Effector CD8-positive, alpha-beta T cell (primary cell): ENCODE data around the gene EBNA1BP2.
"Not testable (repeated sequence)": the region's sequence is repeated elsewhere in the genome, so short reads cannot be mapped to it uniquely, and the experiment has no call there.

Experiments
- DNase-seq: peaks from one replicate; lab custom pipeline; 2025; lab: John Stamatoyannopoulos, UW
- total RNA-seq, 4 experiments: gene quantifications; one replicate each; lab custom pipeline; 2026; lab: John Stamatoyannopoulos, UW

EBNA1BP2 gene
- 27.4 to 135 (median 34.4) reads per million in 4 experiments for total RNA-seq

GRCh38 chr1:43171876-43172526 lies at the start of gene EBNA1BP2, which contains the start of gene CFAP57:
EBNA1BP2 (minus strand) TSS chr1:43172290; CDS start chr1:43172118, 172 bp downstream.
CFAP57 (plus strand) TSS chr1:43172330; CDS start chr1:43172754, 424 bp downstream.
- peak; percentile 82 for DNase-seq

GRCh38 chr1:43221797-43222196 lies 49.7 kb upstream of the EBNA1BP2 start:
- DNase-seq = no peak

- no peak for DNase-seq
Measured at GRCh38 chr1:43220905-43221778, 49.1 kb upstream of the EBNA1BP2 start.

- DNase-seq = no peak
Measured at GRCh38 chr1:43217747-43218146, 45.7 kb upstream of the EBNA1BP2 start.

- no peak for DNase-seq
Measured at GRCh38 chr1:43214501-43215444, 42.7 kb upstream of the EBNA1BP2 start.

GRCh38 chr1:43208277-43208676 lies 36.2 kb upstream of the EBNA1BP2 start:
- DNase-seq = not testable (repeated sequence)

- DNase-seq = no peak
Measured at GRCh38 chr1:43207229-43207853, 35.3 kb upstream of the EBNA1BP2 start.

- DNase-seq = no peak
Measured at GRCh38 chr1:43206600-43207228, 34.6 kb upstream of the EBNA1BP2 start.

GRCh38 chr1:43205671-43206070 lies 33.6 kb upstream of the EBNA1BP2 start:
- no peak for DNase-seq

- DNase-seq = no peak
Measured at GRCh38 chr1:43204394-43204793, 32.3 kb upstream of the EBNA1BP2 start.

GRCh38 chr1:43203859-43204258 lies 31.8 kb upstream of the EBNA1BP2 start:
- no peak for DNase-seq

GRCh38 chr1:43199093-43199726 lies 27.1 kb upstream of the EBNA1BP2 start:
- DNase-seq = no peak

- DNase-seq = no peak
Measured at GRCh38 chr1:43197343-43198127, 25.4 kb upstream of the EBNA1BP2 start.

- no peak for DNase-seq
Measured at GRCh38 chr1:43194509-43194908, 22.4 kb upstream of the EBNA1BP2 start.

GRCh38 chr1:43188106-43188505 lies 16.0 kb upstream of the EBNA1BP2 start:
- no peak for DNase-seq

GRCh38 chr1:43184995-43185394 lies 12.9 kb upstream of the EBNA1BP2 start:
- DNase-seq = no peak

GRCh38 chr1:43184388-43184787 lies 12.3 kb upstream of the EBNA1BP2 start:
- no peak for DNase-seq

- no peak for DNase-seq
Measured at GRCh38 chr1:43177691-43178090, 5.6 kb upstream of the EBNA1BP2 start.

GRCh38 chr1:43174873-43175272 lies 2.8 kb upstream of the EBNA1BP2 start:
- DNase-seq = no peak
